ENCODE measurements around the gene TNRC6A. TPM values are rescaled to one million over a fixed set of nuclear protein-coding genes. Genes with fewer than 3 reads are reported as not detected.

Gene TNRC6A
- total RNA-seq, 1 experiment from 2014 or later = 84.8 TPM

- Histone ChIP-seq H3K4me3 (no peak overlapping the region), H3K36me3 (ENCODE audit: low read depth) (peaks cover 29% of the 10 kb centered on the region), H3K4me1 (replicated peaks; ENCODE audit: insufficient read depth) (peaks cover 15% of the 10 kb centered on the region), H3K4me2 (no peak overlapping the region), H3F3A (ENCODE audit: insufficient read depth, low read depth) (peaks cover 21% of the 10 kb centered on the region), H3K27ac (no peak overlapping the region), H3K79me2 (ENCODE audit: low read depth) (peaks cover 99% of the 10 kb centered on the region), H4K20me1 (ENCODE audit: insufficient read depth) (peaks cover 89% of the 10 kb centered on the region), H3K9me2 (ENCODE audit: insufficient read depth) (no peaks in the 10 kb centered on the region), H3K27me3 (ENCODE audit: insufficient read depth, low read depth) (no peaks in the 10 kb centered on the region), H3K9me3 (ENCODE audit: insufficient read depth, low read depth) (no peaks in the 10 kb centered on the region), H2AFZ (no peak overlapping the region)
- POLR2A ChIA-PET (ENCODE audit: unreplicated experiment) = interaction anchor here (0.6 to 0.7 kb wide), 2 partner anchors 9 to 361 kb away, joined by 3 to 4 read pairs; no protein-coding TSS in a partner anchor
- intact Hi-C loops (cut with micrococcal nuclease; ENCODE audit: unreplicated experiment) = loop anchor here (10.0 kb wide), 1 partner anchor 161 kb away; no protein-coding TSS in a partner anchor
- no TSS peak for BruUV-seq (replicated peaks)
- TF ChIP-seq EZH2 (IDR thresholded peaks at IDR 0.05; ENCODE audit: low read depth) = no peak
- no peak for TF ChIP-seq CTCF (conservative IDR thresholded peaks at IDR 0.05)
- CTCF ChIA-PET = no interaction called here
- no peak for DNase-seq
Observed at GRCh38 chr16:24745391-24745790, 15.9 kb downstream of the TNRC6A start.

GRCh38 chr16:24745791-24746190 lies 16.3 kb downstream of the TNRC6A start:
- intact Hi-C loops (cut with micrococcal nuclease; ENCODE audit: unreplicated experiment) = loop anchor here (10.0 kb wide), 1 partner anchor 161 kb away; no protein-coding TSS in a partner anchor
- ChIA-PET CTCF (no interaction called here), POLR2A (ENCODE audit: unreplicated experiment) (interaction anchor here (0.7 kb wide), 1 partner anchor 9 kb away, joined by 4 read pairs; no protein-coding TSS in a partner anchor)
- Histone ChIP-seq H3F3A (ENCODE audit: insufficient read depth, low read depth) (peaks cover 21% of the 10 kb centered on the region), H3K27ac (no peak overlapping the region), H3K9me3 (ENCODE audit: insufficient read depth, low read depth) (no peaks in the 10 kb centered on the region), H3K9me2 (ENCODE audit: insufficient read depth) (no peaks in the 10 kb centered on the region), H4K20me1 (ENCODE audit: insufficient read depth) (peaks cover 87% of the 10 kb centered on the region), H3K4me2 (no peak overlapping the region), H3K4me1 (replicated peaks; ENCODE audit: insufficient read depth) (peaks cover 15% of the 10 kb centered on the region), H3K36me3 (ENCODE audit: low read depth) (peaks cover 27% of the 10 kb centered on the region), H3K79me2 (ENCODE audit: low read depth) (peaks cover 98% of the 10 kb centered on the region), H3K4me3 (no peak overlapping the region), H2AFZ (no peak overlapping the region), H3K27me3 (ENCODE audit: insufficient read depth, low read depth) (no peaks in the 10 kb centered on the region)
- DNase-seq = no peak
- BruUV-seq (replicated peaks) = no TSS peak
- no peak for TF ChIP-seq CTCF (conservative IDR thresholded peaks at IDR 0.05)
- TF ChIP-seq EZH2 (IDR thresholded peaks at IDR 0.05; ENCODE audit: low read depth) = no peak

- Histone ChIP-seq H3K4me1 (replicated peaks; ENCODE audit: insufficient read depth) (peaks cover 15% of the 10 kb centered on the region), H3K4me3 (no peak overlapping the region), H3K27me3 (ENCODE audit: insufficient read depth, low read depth) (no peaks in the 10 kb centered on the region), H3F3A (ENCODE audit: insufficient read depth, low read depth) (peaks cover 28% of the 10 kb centered on the region), H2AFZ (no peak overlapping the region), H3K36me3 (ENCODE audit: low read depth) (peaks cover 25% of the 10 kb centered on the region), H3K4me2 (no peak overlapping the region), H4K20me1 (ENCODE audit: insufficient read depth) (peaks cover 82% of the 10 kb centered on the region), H3K9me2 (ENCODE audit: insufficient read depth) (no peaks in the 10 kb centered on the region), H3K79me2 (ENCODE audit: low read depth) (peaks cover 98% of the 10 kb centered on the region), H3K27ac (peak overlapping the region; percentile 42), H3K9me3 (ENCODE audit: insufficient read depth, low read depth) (no peaks in the 10 kb centered on the region)
- TF ChIP-seq CTCF (conservative IDR thresholded peaks at IDR 0.05) = no peak
- no peak for TF ChIP-seq EZH2 (IDR thresholded peaks at IDR 0.05; ENCODE audit: low read depth)
- POLR2A ChIA-PET (ENCODE audit: unreplicated experiment) = interaction anchor here (0.7 kb wide), 1 partner anchor 10 kb away, joined by 3 read pairs; no protein-coding TSS in a partner anchor
- CTCF ChIA-PET = no interaction called here
- BruUV-seq (replicated peaks) = no TSS peak
- no peak for DNase-seq
- intact Hi-C loops (cut with micrococcal nuclease; ENCODE audit: unreplicated experiment) = loop anchor here (10.0 kb wide), 1 partner anchor 163 kb away; no protein-coding TSS in a partner anchor
Observed at GRCh38 chr16:24747441-24747840, 18.0 kb downstream of the TNRC6A start.
